MM.1S (cell line): ENCODE measurements around the gene DDR1.
"Not testable (repeated sequence)": the region's sequence is repeated elsewhere in the genome, so short reads cannot be mapped to it uniquely, and the experiment has no call there.

Source experiments
- CTCF ChIP-seq: fragments of 300-600 bp; sonication (generic); IDR thresholded peaks from 2 replicates; pipeline ENCODE4 v1.5.1; 2016; ENCODE audit warnings: antibody characterized with exemption, low read length, mixed read lengths
- EZH2 ChIP-seq: fragments of 300-600 bp; sonication (generic); optimal IDR thresholded peaks from 2 replicates; pipeline ENCODE3; 2017; ENCODE audit warnings: low read depth, mild to moderate bottlenecking, antibody characterized with exemption, low read length, mixed read lengths
- EZH2phosphoT487 ChIP-seq: fragments of 300-600 bp; sonication (generic); IDR thresholded peaks from 2 replicates; pipeline ENCODE4 v1.6.1; 2018; ENCODE audit warnings: antibody characterized with exemption, low read length

GRCh38 chr6:30869241-30869749 is 15.0 kb upstream of the DDR1 start:
- not testable (repeated sequence) for TF ChIP-seq EZH2phosphoT487, CTCF, EZH2
